Activated naive CD8-positive, alpha-beta T cell treated with anti-CD3 and anti-CD28 coated beads for 36 hours (primary cell): ENCODE measurements around the gene TACO1. TPM values are rescaled to one million over a fixed set of nuclear protein-coding genes. Genes with fewer than 3 reads are reported as not detected.

Experiments
- DNase-seq: peaks from one replicate; pipeline ENCODE4 v3.0.0; 2021
- H3K27ac Mint-ChIP-seq: one replicate; pipeline ENCODE4 v1.8.0; 2022; ENCODE audit warnings: mild to moderate bottlenecking, moderate library complexity, mixed read lengths
- H3K27me3 Mint-ChIP-seq: one replicate; pipeline ENCODE4 v1.8.0; 2022; ENCODE audit warnings: mild to moderate bottlenecking, mixed read lengths
- H3K36me3 Mint-ChIP-seq: one replicate; pipeline ENCODE4 v1.8.0; 2021; ENCODE audit warnings: mild to moderate bottlenecking, mixed read lengths
- H3K4me1 Mint-ChIP-seq: one replicate; pipeline ENCODE4 v1.8.0; 2021; ENCODE audit warnings: mixed read lengths
- H3K4me3 Mint-ChIP-seq: one replicate; pipeline ENCODE4 v1.8.0; 2022; ENCODE audit warnings: mild to moderate bottlenecking, moderate library complexity, mixed read lengths
- H3K9me3 Mint-ChIP-seq: one replicate; pipeline ENCODE4 v1.8.0; 2022; ENCODE audit warnings: mixed read lengths
- total RNA-seq, 2 experiments: library from RNA; stranded (reverse); gene quantifications; one replicate each; pipeline ENCODE4 v1.2.3, GENCODE V29; 2021

The TACO1 gene
- 10 to 100 TPM; 38.3 to 39.6 TPM for total RNA-seq

DNA sequence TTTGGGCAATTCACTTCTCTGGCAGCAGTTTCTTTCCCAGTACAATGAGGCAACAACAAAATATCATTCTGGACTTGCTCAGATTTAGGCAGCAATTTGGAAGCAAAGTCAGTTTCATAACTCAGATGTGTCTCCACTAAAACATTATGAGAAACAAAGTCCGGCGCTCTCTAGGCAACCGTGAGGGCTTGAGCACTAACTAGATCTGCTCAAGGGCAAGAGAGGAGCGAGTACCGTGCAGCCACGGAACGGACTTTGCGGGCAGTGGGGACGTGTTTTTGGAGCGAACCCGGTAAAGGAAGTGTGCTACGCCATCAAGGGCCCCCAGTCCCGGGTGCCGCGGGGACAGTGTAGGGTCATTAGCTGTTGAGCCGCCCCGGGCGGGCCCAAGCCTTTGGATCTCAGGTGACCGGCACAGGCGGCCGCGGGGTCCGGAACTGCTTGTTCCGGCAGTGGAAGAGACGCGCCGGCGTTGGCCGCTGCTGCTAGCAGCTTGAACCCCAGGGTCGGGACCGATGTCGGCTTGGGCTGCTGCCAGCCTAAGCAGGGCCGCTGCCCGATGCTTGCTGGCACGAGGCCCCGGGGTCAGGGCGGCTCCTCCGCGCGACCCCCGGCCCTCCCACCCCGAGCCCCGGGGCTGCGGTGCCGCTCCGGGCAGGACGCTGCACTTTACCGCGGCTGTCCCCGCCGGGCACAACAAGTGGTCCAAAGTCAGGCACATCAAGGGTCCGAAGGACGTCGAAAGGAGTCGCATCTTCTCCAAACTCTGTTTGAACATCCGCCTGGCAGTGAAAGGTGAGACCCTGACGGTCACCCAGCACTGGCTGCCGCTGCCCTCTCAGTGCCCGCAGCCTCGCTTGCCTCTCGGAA lies at the start of gene TACO1:
TSS of gene TACO1 (plus strand) at position 327 of the 870 bp plus-strand sequence. CDS start at position 516, 189 bp downstream.
- peak; percentile 77 for DNase-seq

GRCh38 chr17:63552211-63552610 lies 48.5 kb upstream of the TACO1 start:
- peak overlapping the region; percentile 64 for H3K27ac Mint-ChIP-seq

More for the DNA sequence above, at the start of gene TACO1:
- H3K9me3 Mint-ChIP-seq: no peaks in the 10 kb centered on the region
- H3K4me3 Mint-ChIP-seq: peak within 1 kb of the TSS; percentile 95
- peak within 1 kb of the TSS; percentile 92 for H3K27ac Mint-ChIP-seq
- peaks cover 17% of the 10 kb centered on the region for H3K4me1 Mint-ChIP-seq
- H3K27me3 Mint-ChIP-seq: no peaks in the 10 kb centered on the region
- peaks cover 2% of the 10 kb centered on the region for H3K36me3 Mint-ChIP-seq

GRCh38 chr17:63555500-63556156 lies 45.1 kb upstream of the TACO1 start:
- Mint-ChIP-seq H3K4me3 (no peak overlapping the region), H3K4me1 (peaks cover 67% of the 10 kb centered on the region)

More at GRCh38 chr17:63552211-63552610, 48.5 kb upstream of the TACO1 start:
- peaks cover 53% of the 10 kb centered on the region for H3K4me1 Mint-ChIP-seq
- DNase-seq: no peak
- no peaks in the 10 kb centered on the region for H3K27me3 Mint-ChIP-seq
- peak overlapping the region; percentile 96 for H3K4me3 Mint-ChIP-seq
- peaks cover 25% of the 10 kb centered on the region for H3K36me3 Mint-ChIP-seq
- H3K9me3 Mint-ChIP-seq: no peaks in the 10 kb centered on the region

DNA sequence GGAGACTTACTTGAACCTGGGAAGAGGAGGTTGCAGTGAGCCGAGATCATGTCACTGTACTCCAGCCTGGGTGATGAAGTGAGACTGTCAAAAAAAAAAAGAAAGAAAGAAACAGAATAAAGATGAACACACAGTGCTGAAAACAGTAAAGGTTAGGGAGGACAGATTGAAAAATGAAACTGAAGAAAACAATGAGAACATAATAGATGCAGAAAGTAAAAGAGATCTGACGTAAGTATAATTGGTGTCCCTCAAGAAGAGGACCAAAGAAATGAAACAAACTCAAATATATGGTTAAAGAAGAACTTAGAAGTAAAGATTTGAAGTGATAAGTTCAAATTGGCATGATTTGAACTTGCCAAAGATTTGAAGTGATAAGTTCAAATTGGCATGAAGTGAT lies 43.3 kb upstream of the TACO1 start:
- Mint-ChIP-seq H3K27ac (no peak overlapping the region), H3K4me3 (no peak overlapping the region), H3K4me1 (peaks cover 66% of the 10 kb centered on the region), H3K9me3 (peaks cover 2% of the 10 kb centered on the region), H3K27me3 (no peaks in the 10 kb centered on the region), H3K36me3 (peaks cover 19% of the 10 kb centered on the region)
- DNase-seq: no peak

More at GRCh38 chr17:63555500-63556156, 45.1 kb upstream of the TACO1 start:
- H3K27me3 Mint-ChIP-seq: no peaks in the 10 kb centered on the region
- H3K27ac Mint-ChIP-seq: no peak overlapping the region
- H3K9me3 Mint-ChIP-seq: peaks cover 2% of the 10 kb centered on the region
- peaks cover 26% of the 10 kb centered on the region for H3K36me3 Mint-ChIP-seq
- no peak for DNase-seq

DNA sequence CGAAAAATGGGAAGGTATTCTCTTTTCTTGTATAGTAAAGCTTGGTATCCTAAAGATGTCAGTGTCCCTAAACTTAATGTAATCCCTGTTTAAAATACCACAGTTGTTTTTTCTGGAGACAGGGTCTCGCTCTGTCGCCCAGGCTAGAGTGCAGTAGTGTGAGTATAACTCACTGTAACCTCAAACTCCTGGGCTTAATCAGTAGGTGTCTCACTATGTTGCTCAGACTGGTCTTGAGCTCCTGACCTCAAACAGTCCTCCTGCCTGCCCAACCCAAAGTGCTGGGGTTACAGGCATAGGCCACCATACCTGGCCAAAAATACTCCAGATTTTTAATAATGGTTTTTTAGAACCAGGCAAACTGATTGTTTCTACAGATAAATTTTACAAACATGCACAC lies 42.3 kb upstream of the TACO1 start:
- no peak for DNase-seq
- Mint-ChIP-seq H3K9me3 (peaks cover 2% of the 10 kb centered on the region), H3K27me3 (no peaks in the 10 kb centered on the region), H3K27ac (no peak overlapping the region), H3K4me1 (peaks cover 60% of the 10 kb centered on the region), H3K36me3 (peaks cover 19% of the 10 kb centered on the region), H3K4me3 (no peak overlapping the region)

DNA sequence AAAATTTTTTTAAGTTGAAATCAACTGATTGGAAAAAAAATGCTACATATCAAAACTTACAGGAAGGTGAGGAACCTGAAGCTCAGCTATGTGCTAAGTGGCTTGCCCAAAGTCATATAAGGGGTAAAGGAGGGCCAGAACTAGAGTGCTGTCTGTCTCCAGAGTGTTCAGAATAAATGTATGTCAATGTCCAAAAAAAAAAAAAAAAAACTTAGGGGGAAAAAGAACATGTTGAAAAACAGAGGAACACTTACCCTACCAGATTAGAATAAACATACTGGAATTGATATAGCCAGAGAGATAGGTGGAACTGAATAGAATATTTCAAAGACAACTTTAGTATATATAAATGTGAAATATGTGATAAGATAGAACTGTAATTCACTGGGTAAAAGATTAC lies 38.9 kb upstream of the TACO1 start:
- DNase-seq: no peak
- Mint-ChIP-seq H3K4me3 (no peak overlapping the region), H3K27ac (no peak overlapping the region), H3K27me3 (no peaks in the 10 kb centered on the region), H3K4me1 (peaks cover 36% of the 10 kb centered on the region), H3K9me3 (peaks cover 2% of the 10 kb centered on the region), H3K36me3 (peaks cover 10% of the 10 kb centered on the region)

GRCh38 chr17:63563339-63563738 lies 37.4 kb upstream of the TACO1 start:
- no peak for DNase-seq
- no peaks in the 10 kb centered on the region for H3K27me3 Mint-ChIP-seq
- no peak overlapping the region for H3K27ac Mint-ChIP-seq
- H3K4me3 Mint-ChIP-seq: no peak overlapping the region
- no peaks in the 10 kb centered on the region for H3K9me3 Mint-ChIP-seq
- H3K4me1 Mint-ChIP-seq: peaks cover 28% of the 10 kb centered on the region
- H3K36me3 Mint-ChIP-seq: peaks cover 2% of the 10 kb centered on the region

DNA sequence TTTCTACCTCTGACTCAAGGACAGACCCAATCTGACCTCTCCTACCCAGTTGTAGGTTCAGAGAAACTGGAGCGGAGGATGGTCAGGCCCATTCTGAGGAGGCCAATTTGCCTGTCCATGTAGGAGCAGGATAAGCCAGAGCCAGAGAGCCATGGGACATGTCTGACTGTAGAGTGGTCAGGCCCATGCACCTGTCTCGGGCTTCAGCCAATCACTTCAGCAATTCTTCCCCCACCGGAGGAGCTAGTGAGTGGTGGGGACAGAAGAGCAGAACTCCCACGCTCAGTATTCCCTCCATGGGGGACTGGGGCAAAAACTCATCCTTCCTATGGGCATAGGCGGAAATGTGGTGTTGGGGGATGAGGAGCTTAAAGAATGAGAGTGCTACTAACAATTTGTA lies 36.1 kb upstream of the TACO1 start:
- Mint-ChIP-seq H3K36me3 (peaks cover 2% of the 10 kb centered on the region), H3K4me1 (peaks cover 26% of the 10 kb centered on the region), H3K9me3 (no peaks in the 10 kb centered on the region), H3K27me3 (no peaks in the 10 kb centered on the region), H3K27ac (no peak overlapping the region), H3K4me3 (no peak overlapping the region)
- DNase-seq: no peak

DNA sequence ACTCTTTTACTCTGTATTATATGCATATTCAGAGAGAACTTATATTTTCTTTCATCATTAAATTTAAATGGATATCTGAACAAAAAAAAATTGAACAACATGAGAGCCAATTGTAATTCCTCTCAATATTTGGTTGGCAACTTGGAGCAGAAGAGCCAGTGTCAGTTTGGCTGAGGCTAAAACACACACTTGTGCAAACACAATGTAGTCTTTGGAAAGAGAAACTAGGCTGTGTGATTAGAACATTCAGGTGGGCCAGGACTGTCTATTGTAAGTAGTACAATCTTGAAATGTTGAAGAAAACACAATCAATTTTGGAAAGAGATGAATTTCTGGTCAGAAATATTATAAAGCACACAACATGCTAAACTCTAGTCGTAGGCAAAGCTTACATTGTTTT lies 33.5 kb upstream of the TACO1 start:
- Mint-ChIP-seq H3K36me3 (peaks cover 2% of the 10 kb centered on the region), H3K9me3 (no peaks in the 10 kb centered on the region), H3K27ac (no peak overlapping the region), H3K27me3 (no peaks in the 10 kb centered on the region), H3K4me1 (peaks cover 25% of the 10 kb centered on the region), H3K4me3 (no peak overlapping the region)
- no peak for DNase-seq

DNA sequence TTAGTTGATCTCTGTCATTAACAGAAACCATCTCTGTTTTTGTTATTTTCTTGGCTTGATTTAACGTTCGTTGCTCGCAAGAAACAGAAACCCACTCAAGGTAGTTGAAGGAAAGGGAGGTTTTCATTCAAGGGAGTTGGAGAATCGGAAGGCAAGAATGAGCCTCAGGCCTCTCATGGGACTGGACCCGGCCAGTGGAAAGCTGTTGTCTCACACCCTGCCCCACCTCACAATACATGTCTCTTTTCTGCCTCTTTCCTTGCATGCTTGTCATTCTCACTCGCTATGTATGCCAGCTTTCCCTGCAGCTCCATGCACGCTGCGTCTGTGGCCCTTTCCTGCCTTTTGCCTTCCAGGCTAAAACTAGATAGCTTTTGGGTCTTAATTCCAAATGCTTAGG lies 32.1 kb upstream of the TACO1 start:
- no peaks in the 10 kb centered on the region for H3K27me3 Mint-ChIP-seq
- H3K4me3 Mint-ChIP-seq: no peak overlapping the region
- no peak overlapping the region for H3K27ac Mint-ChIP-seq
- no peaks in the 10 kb centered on the region for H3K36me3 Mint-ChIP-seq
- DNase-seq: no peak
- H3K9me3 Mint-ChIP-seq: no peaks in the 10 kb centered on the region
- peaks cover 21% of the 10 kb centered on the region for H3K4me1 Mint-ChIP-seq

- H3K4me1 Mint-ChIP-seq: peaks cover 21% of the 10 kb centered on the region
- no peaks in the 10 kb centered on the region for H3K27me3 Mint-ChIP-seq
- no peak overlapping the region for H3K27ac Mint-ChIP-seq
- DNase-seq: no peak
- no peaks in the 10 kb centered on the region for H3K36me3 Mint-ChIP-seq
- H3K4me3 Mint-ChIP-seq: no peak overlapping the region
- no peaks in the 10 kb centered on the region for H3K9me3 Mint-ChIP-seq
Measured at GRCh38 chr17:63571632-63572310, 28.9 kb upstream of the TACO1 start.

DNA sequence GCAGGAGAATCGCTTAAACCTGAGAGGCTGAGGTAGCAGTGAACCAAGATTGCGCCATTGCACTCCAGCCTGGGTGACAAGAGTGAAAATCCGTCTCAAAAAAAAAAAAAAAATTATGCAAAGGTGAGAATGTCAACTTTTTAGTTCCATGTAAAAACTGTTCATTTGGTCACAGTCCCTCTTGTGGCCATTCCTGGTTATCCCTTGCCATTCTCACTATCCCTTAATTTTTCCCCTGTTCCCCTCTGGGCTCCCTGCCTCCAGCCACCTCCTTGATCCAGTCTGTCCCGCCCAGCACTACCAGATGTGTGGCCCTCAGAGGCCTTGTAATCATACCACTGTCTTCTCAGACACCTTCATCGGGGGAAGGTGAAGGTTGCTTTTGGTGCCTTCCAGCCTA lies 27.1 kb upstream of the TACO1 start:
- no peak for DNase-seq
- no peaks in the 10 kb centered on the region for H3K9me3 Mint-ChIP-seq
- no peak overlapping the region for H3K27ac Mint-ChIP-seq
- peaks cover 17% of the 10 kb centered on the region for H3K4me1 Mint-ChIP-seq
- H3K4me3 Mint-ChIP-seq: no peak overlapping the region
- no peaks in the 10 kb centered on the region for H3K27me3 Mint-ChIP-seq
- H3K36me3 Mint-ChIP-seq: no peaks in the 10 kb centered on the region

GRCh38 chr17:63578027-63578768 lies 22.5 kb upstream of the TACO1 start:
- no peak for DNase-seq
- Mint-ChIP-seq H3K4me1 (peaks cover 5% of the 10 kb centered on the region), H3K4me3 (no peak overlapping the region), H3K36me3 (peaks cover 7% of the 10 kb centered on the region), H3K9me3 (no peaks in the 10 kb centered on the region), H3K27ac (no peak overlapping the region), H3K27me3 (no peaks in the 10 kb centered on the region)

DNA sequence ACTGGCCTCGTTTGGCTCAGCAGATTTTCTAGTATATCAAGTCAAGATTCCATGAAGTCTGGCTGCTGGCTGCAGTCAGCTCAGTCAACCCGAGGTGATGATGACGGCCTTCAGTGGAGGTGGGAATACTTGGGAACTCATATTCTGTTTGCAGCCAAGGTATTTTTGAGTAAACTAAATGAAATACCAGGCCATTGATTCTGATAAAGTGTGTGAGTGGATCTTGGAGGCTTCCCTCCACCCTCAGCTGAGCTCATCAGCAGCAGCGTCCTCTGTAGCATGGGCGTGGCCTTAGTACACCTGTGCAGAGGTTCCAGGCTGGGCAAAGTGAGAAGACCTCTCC lies 22.0 kb upstream of the TACO1 start:
- Mint-ChIP-seq H3K4me1 (peaks cover 4% of the 10 kb centered on the region), H3K27ac (no peak overlapping the region), H3K4me3 (no peak overlapping the region), H3K36me3 (peaks cover 7% of the 10 kb centered on the region), H3K9me3 (no peaks in the 10 kb centered on the region), H3K27me3 (no peaks in the 10 kb centered on the region)
- no peak for DNase-seq

DNA sequence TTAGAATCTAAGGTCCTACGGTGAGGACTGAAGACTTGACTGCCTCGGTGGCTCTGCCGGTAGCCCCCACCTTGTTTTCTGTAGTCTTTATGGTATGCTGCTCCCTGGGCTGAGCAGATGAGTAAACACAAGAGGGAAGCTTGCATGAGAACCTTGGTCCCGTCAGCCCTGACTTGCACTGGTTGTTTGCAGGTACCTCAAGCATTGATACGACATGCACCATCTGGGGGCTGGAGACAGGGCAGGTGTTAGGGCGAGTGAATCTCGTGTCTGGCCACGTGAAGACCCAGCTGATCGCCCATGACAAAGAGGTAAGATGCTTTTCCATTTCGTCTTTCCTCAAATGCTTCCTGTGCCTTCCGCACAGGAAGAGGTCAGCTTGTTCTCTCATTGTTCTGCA lies 21.1 kb upstream of the TACO1 start:
- peaks cover 7% of the 10 kb centered on the region for H3K36me3 Mint-ChIP-seq
- no peaks in the 10 kb centered on the region for H3K9me3 Mint-ChIP-seq
- no peak for DNase-seq
- no peak overlapping the region for H3K4me3 Mint-ChIP-seq
- H3K4me1 Mint-ChIP-seq: no peaks in the 10 kb centered on the region
- H3K27ac Mint-ChIP-seq: no peak overlapping the region
- no peaks in the 10 kb centered on the region for H3K27me3 Mint-ChIP-seq
